GM11168 (cell line): Measurements from ENCODE around the gene RASL12.
"Not testable (repeated sequence)": the region's sequence is repeated elsewhere in the genome, so short reads cannot be mapped to it uniquely, and the experiment has no call there.

ENCODE experiments used
- in situ Hi-C: fragments of 300-500 bp; cut with MboI; formaldehyde crosslinking; loops from one replicate; pipeline ENCODE4 v1.12.0; 2022; ENCODE audit warnings: low sequenced_read_pairs; ENCODE audit not compliant: unreplicated experiment

The RASL12 gene

GRCh38 chr15:65032801-65033537, 34.8 kb downstream of the RASL12 start:
- in situ Hi-C loops = no loop called here

- in situ Hi-C loops = no loop called here
Measured at GRCh38 chr15:65029736-65030208, 38.0 kb downstream of the RASL12 start.

DNA sequence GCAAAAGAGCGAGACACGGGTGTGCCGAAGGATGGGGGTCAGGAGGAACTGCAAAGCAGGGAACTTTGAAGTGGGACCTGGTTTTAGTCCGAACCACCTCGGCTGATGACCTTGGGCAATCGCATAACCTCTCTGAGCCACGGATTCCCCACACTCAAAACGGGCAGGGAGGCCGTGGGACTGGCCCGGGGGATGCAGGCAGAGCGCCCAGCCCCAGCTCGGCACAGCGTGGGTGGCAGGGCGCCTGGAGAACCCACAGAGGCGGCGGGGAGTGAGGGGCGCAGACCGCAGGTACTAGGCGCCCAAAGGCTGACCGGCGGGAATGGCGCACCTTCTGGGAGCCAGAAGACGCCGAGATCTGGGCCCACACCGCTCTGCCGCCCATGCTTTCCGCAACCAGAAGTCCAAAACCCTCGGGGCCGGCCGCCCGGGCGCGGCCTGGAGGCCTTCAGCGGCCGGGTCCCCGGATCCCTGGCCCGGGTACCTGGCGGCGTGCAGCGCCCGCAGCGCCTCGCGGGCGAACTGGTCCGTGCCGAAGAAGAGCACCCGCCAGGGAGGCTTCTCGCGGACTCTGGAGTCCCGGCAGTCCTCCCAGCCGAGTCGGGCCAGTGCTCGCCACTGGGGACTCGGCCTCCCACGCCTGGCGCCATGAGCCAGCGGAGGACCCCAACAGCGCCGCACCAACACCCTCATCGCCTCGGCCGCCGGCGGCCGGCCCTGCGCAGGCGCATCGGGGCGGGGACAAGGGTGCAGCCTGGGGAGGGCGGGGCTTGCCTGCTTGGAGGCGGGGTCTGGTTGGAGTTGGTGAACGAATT, 38.7 kb downstream of the RASL12 start, which contains the start of gene MTFMT:
Gene MTFMT (minus strand): TSS at position 719 of the 815 bp plus-strand sequence. CDS start 26 bp downstream, at position 693.
- in situ Hi-C loops = no loop called here

GRCh38 chr15:65028338-65028737, 39.5 kb downstream of the RASL12 start:
- in situ Hi-C loops = no loop called here

- in situ Hi-C loops = no loop called here
Measured at GRCh38 chr15:65027593-65027992, 40.2 kb downstream of the RASL12 start.

- in situ Hi-C loops = no loop called here
Measured at GRCh38 chr15:65026756-65027155, 41.0 kb downstream of the RASL12 start.

DNA sequence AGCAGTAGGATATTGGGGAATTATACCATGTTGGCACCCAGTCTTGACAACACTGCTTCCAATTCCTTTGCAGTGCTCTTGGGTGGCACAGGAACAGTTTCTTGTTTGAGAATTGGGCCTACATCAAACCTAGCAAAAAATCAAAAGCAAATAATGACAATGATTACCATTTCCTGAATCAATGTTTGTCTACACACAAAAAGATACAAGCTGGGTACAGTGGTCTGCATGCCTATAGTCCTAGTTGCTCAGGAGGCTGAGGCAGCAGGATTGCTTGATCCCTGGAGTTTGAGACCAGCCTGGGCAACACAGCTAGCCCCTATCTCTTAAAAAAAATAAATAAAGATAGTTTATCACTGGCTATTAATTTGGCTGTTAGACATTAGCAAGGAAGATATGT, 46.3 kb downstream of the RASL12 start:
- in situ Hi-C loops = no loop called here

DNA sequence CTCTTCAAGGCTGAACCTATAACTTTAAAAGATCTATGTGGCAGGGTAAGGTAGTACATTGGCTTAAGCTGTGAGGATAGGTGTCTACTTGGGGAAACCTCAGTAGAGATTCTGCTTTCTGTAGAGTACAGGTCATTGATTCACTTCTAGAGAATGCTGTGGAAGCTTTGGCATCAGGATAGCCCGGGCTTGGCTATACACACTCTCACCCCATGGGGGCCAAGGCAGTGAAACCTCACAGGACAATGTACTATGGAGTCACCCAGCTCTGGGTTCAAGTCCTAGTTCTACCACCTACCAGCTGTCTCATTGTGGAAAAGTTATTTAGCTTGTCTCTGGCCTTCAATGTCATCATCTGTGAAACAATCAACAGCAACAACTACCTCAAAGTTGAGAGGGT, 47.4 kb downstream of the RASL12 start:
- in situ Hi-C loops = no loop called here

DNA sequence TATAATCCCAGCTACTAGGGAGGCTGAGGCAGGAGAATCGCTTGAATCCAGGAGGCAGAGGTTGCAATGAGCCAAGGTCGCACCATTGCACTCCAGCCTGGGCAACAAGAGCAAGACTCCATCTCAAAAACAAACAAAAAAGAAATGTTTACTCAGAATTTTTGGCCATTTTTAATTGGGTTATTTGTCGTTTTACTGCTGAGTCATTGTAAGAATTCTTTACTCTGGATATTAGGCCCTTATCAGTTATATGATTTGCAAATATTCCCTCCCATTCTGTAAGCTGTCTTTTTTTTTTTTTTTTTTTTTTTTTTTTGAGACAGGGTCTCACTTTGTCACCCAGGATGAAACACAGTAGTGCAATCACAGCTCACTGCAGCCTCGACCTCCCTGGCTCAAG, 56.6 kb downstream of the RASL12 start:
- in situ Hi-C loops = not testable (repeated sequence)

DNA sequence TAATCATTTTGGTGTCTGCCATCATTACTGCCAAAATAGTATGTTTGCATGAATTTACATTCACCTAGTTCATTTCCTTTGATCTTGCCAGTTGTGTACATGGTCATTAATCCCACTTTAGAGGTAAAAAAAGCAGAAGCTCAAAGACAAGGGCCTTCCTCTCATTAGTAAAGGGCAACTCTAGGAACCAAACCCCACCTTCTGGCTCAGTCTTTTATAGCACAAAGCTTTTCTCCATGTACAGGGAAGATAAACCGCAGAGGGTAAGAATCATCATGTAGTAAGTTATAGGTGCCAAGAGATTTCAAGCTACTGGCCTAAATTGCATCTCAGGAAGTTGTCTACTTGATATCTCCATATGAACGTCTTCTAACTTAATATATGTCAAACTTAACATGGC, 58.8 kb downstream of the RASL12 start:
- in situ Hi-C loops = no loop called here

DNA sequence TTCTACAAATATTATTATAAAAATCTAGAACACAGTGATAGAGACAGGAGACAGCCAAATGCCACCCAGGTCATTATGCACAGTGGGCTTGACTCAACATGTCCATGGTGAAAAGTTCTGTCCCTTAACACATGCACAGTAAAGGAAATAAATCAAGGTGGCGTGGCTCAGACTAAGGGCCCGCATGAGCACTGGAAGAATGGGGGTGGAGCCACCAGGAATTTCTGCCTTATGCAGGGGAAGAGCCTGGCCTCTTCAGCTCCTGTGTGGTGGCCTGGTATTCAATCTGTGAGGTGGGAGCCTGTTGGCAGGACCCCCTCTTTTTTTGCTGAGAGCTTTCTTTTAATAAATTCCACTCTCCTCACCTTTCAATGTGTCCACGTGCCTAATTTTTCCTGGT, 60.9 kb downstream of the RASL12 start:
- in situ Hi-C loops = no loop called here

DNA sequence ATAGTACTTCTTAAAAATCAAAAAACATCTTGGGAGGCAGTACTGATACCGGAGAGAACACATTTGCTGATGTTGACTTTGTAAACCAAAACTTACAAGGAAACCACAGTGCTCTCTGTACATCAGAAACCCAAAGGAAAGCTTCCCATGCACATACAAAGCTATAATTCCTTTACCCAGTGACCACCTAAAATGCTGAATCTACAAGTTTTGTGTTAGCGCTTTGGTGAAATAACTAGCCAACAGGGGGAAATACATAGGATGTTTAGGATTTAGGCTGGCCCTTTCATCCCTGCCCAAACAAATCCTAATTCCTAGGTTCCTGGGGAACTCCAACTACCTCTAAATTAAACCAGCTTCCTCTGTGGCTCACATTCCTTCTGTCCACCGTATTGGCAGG, 62.8 kb downstream of the RASL12 start:
- in situ Hi-C loops = no loop called here
